Nephron progenitor cell (in vitro differentiated cells): ENCODE measurements around the gene CDC42EP5.

ENCODE experiments used
- DNase-seq: peaks from one replicate; pipeline ENCODE4 v3.0.0; 2021
- H3K27ac Mint-ChIP-seq: 2 replicates; pipeline ENCODE4 v1.8.0; 2021; ENCODE audit warnings: mild to moderate bottlenecking, moderate library complexity, mixed read lengths
- H3K27me3 Mint-ChIP-seq: 2 replicates; pipeline ENCODE4 v1.8.0; 2021; ENCODE audit warnings: mild to moderate bottlenecking, low read depth, mixed read lengths; ENCODE audit not compliant: poor library complexity
- H3K36me3 Mint-ChIP-seq: 2 replicates; pipeline ENCODE4 v1.8.0; 2021; ENCODE audit warnings: low read depth, mixed read lengths
- H3K4me1 Mint-ChIP-seq: 2 replicates; pipeline ENCODE4 v1.8.0; 2021; ENCODE audit warnings: mixed read lengths
- H3K4me3 Mint-ChIP-seq: 2 replicates; pipeline ENCODE4 v1.8.0; 2021; ENCODE audit warnings: mild to moderate bottlenecking, moderate library complexity, mixed read lengths
- H3K9me3 Mint-ChIP-seq: 2 replicates; pipeline ENCODE4 v1.8.0; 2021; ENCODE audit warnings: mild to moderate bottlenecking, moderate library complexity, mixed read lengths
- CTCF ChIP-seq: fragments of 200-600 bp; sonication (generic); IDR thresholded peaks from 2 replicates; pipeline ENCODE4 v1.5.0; 2021; ENCODE audit warnings: antibody characterized with exemption

Gene CDC42EP5

GRCh38 chr19:54433697-54434096 lies 39.4 kb downstream of the CDC42EP5 start:
- DNase-seq = no peak
- H3K27me3 Mint-ChIP-seq = peaks cover 3% of the 10 kb centered on the region
- TF ChIP-seq CTCF = no peak
- no peak overlapping the region for H3K27ac Mint-ChIP-seq
- no peaks in the 10 kb centered on the region for H3K9me3 Mint-ChIP-seq
- peaks cover 51% of the 10 kb centered on the region for H3K4me1 Mint-ChIP-seq
- no peak overlapping the region for H3K4me3 Mint-ChIP-seq
- H3K36me3 Mint-ChIP-seq = peaks cover 10% of the 10 kb centered on the region

GRCh38 chr19:54432144-54432738 lies 40.9 kb downstream of the CDC42EP5 start:
- H3K9me3 Mint-ChIP-seq = no peaks in the 10 kb centered on the region
- no peak for DNase-seq
- TF ChIP-seq CTCF = no peak
- no peak overlapping the region for H3K4me3 Mint-ChIP-seq
- peaks cover 10% of the 10 kb centered on the region for H3K36me3 Mint-ChIP-seq
- H3K4me1 Mint-ChIP-seq = peaks cover 42% of the 10 kb centered on the region
- H3K27me3 Mint-ChIP-seq = peaks cover 3% of the 10 kb centered on the region
- H3K27ac Mint-ChIP-seq = peak overlapping the region; percentile 54

GRCh38 chr19:54431255-54431838 lies 41.7 kb downstream of the CDC42EP5 start:
- Mint-ChIP-seq H3K9me3 (no peaks in the 10 kb centered on the region), H3K4me1 (peaks cover 39% of the 10 kb centered on the region), H3K4me3 (peak overlapping the region; percentile 77), H3K27me3 (peaks cover 6% of the 10 kb centered on the region), H3K27ac (no peak overlapping the region), H3K36me3 (peaks cover 5% of the 10 kb centered on the region)
- no peak for DNase-seq
- no peak for TF ChIP-seq CTCF

GRCh38 chr19:54430306-54431254 lies 42.5 kb downstream of the CDC42EP5 start:
- DNase-seq = peak; percentile 91
- H3K9me3 Mint-ChIP-seq = no peaks in the 10 kb centered on the region
- peak; percentile 26 for TF ChIP-seq CTCF
- peak overlapping the region; percentile 77 for H3K4me3 Mint-ChIP-seq
- peaks cover 34% of the 10 kb centered on the region for H3K4me1 Mint-ChIP-seq
- no peak overlapping the region for H3K27ac Mint-ChIP-seq
- H3K27me3 Mint-ChIP-seq = peaks cover 13% of the 10 kb centered on the region
- H3K36me3 Mint-ChIP-seq = peaks cover 5% of the 10 kb centered on the region

GRCh38 chr19:54429545-54430227 lies 43.4 kb downstream of the CDC42EP5 start:
- Mint-ChIP-seq H3K36me3 (peaks cover 5% of the 10 kb centered on the region), H3K27me3 (peaks cover 22% of the 10 kb centered on the region), H3K9me3 (no peaks in the 10 kb centered on the region), H3K4me3 (peak overlapping the region; percentile 58), H3K27ac (no peak overlapping the region), H3K4me1 (peaks cover 27% of the 10 kb centered on the region)
- TF ChIP-seq CTCF = no peak
- DNase-seq = no peak
